Lower leg skin (tissue), 3 donors: ENCODE measurements around the gene HPS4.

ENCODE experiments used
- CTCF ChIP-seq, 3 donors: fragments of 450-650 bp; IDR thresholded peaks; one replicate each; pipeline ENCODE4 v1.5.1; 2016; ENCODE audit warnings: antibody characterized with exemption in 3 of 3, mild to moderate bottlenecking in 3 of 3, moderate library complexity in 2 of 3
- POLR2A ChIP-seq, 2 donors: fragments of 450-650 bp; IDR thresholded peaks; one replicate each; pipeline ENCODE4 v1.6.1; 2016 to 2017; ENCODE audit warnings: antibody characterized with exemption in 2 of 2, mild to moderate bottlenecking in 1 of 2, moderate library complexity in 1 of 2

GRCh38 chr22:26527574-26528465 lies 44.2 kb upstream of the HPS4 start:
- no peak for TF ChIP-seq CTCF (IDR thresholded peaks at IDR 0.05)
- no peak for TF ChIP-seq POLR2A (IDR thresholded peaks at IDR 0.05)
